ENCODE measurements around the gene POLR1D.

The POLR1D gene

GRCh38 chr13:27593267-27593666 is 28.4 kb upstream of the POLR1D start:
- H4K20me1 ChIP-seq (ENCODE audit: insufficient read depth, low read length): no peaks in the 10 kb centered on the region
- H3K4me2 ChIP-seq (ENCODE audit: low read length): no peak overlapping the region

GRCh38 chr13:27595055-27595811 is 26.5 kb upstream of the POLR1D start:
- Histone ChIP-seq H2AFZ (ENCODE audit: low read length) (no peak overlapping the region), H3K9me2 (ENCODE audit: low read depth, low read length) (no peaks in the 10 kb centered on the region), H3K9ac (ENCODE audit: low read length) (no peak overlapping the region), H3K4me1 (ENCODE audit: insufficient read depth, low read length, severe bottlenecking) (no peaks in the 10 kb centered on the region), H3K27ac (ENCODE audit: low read depth, low read length, poor library complexity, severe bottlenecking) (no peak overlapping the region), H3K4me2 (ENCODE audit: low read length) (no peak overlapping the region), H3K9me3 (ENCODE audit: low read length) (no peaks in the 10 kb centered on the region), H3F3A (ENCODE audit: insufficient read depth, low read length) (no peaks in the 10 kb centered on the region), H3K4me3 (ENCODE audit: low read depth, low read length, poor library complexity, severe bottlenecking) (no peak overlapping the region), H3K27me3 (ENCODE audit: insufficient read depth, low read length) (no peaks in the 10 kb centered on the region), H4K20me1 (ENCODE audit: insufficient read depth, low read length) (no peaks in the 10 kb centered on the region), H3K36me3 (ENCODE audit: insufficient read depth, low read length) (no peaks in the 10 kb centered on the region), H3K79me2 (ENCODE audit: insufficient read depth, low read length) (no peaks in the 10 kb centered on the region)
- TF ChIP-seq, protein P1, sequence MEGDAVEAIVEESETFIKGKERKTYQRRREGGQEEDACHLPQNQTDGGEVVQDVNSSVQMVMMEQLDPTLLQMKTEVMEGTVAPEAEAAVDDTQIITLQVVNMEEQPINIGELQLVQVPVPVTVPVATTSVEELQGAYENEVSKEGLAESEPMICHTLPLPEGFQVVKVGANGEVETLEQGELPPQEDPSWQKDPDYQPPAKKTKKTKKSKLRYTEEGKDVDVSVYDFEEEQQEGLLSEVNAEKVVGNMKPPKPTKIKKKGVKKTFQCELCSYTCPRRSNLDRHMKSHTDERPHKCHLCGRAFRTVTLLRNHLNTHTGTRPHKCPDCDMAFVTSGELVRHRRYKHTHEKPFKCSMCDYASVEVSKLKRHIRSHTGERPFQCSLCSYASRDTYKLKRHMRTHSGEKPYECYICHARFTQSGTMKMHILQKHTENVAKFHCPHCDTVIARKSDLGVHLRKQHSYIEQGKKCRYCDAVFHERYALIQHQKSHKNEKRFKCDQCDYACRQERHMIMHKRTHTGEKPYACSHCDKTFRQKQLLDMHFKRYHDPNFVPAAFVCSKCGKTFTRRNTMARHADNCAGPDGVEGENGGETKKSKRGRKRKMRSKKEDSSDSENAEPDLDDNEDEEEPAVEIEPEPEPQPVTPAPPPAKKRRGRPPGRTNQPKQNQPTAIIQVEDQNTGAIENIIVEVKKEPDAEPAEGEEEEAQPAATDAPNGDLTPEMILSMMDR (IDR thresholded peaks at IDR 0.05; ENCODE audit: low read length): no peak
- TF ChIP-seq EZH2 (IDR thresholded peaks at IDR 0.05; ENCODE audit: borderline replicate concordance, low read length): no peak

More at GRCh38 chr13:27593267-27593666, 28.4 kb upstream of the POLR1D start:
- Histone ChIP-seq H3K27ac (ENCODE audit: low read depth, low read length, poor library complexity, severe bottlenecking) (no peak overlapping the region), H3K9me3 (ENCODE audit: low read length) (0 out of 2 replicates have a peak, but pooled peaks cover 2% of the 10 kb centered on the region), H3F3A (ENCODE audit: insufficient read depth, low read length) (0 out of 2 replicates have a peak, but pooled peaks cover 1% of the 10 kb centered on the region), H3K9ac (ENCODE audit: low read length) (no peak overlapping the region), H3K9me2 (ENCODE audit: low read depth, low read length) (no peaks in the 10 kb centered on the region), H3K4me3 (ENCODE audit: low read depth, low read length, poor library complexity, severe bottlenecking) (no peak overlapping the region), H3K27me3 (ENCODE audit: insufficient read depth, low read length) (no peaks in the 10 kb centered on the region), H3K79me2 (ENCODE audit: insufficient read depth, low read length) (no peaks in the 10 kb centered on the region), H3K4me1 (ENCODE audit: insufficient read depth, low read length, severe bottlenecking) (no peaks in the 10 kb centered on the region), H3K36me3 (ENCODE audit: insufficient read depth, low read length) (no peaks in the 10 kb centered on the region), H2AFZ (ENCODE audit: low read length) (no peak overlapping the region)
- TF ChIP-seq EZH2 (IDR thresholded peaks at IDR 0.05; ENCODE audit: borderline replicate concordance, low read length): no peak
- TF ChIP-seq, protein P1 (IDR thresholded peaks at IDR 0.05; ENCODE audit: low read length): no peak

DNA sequence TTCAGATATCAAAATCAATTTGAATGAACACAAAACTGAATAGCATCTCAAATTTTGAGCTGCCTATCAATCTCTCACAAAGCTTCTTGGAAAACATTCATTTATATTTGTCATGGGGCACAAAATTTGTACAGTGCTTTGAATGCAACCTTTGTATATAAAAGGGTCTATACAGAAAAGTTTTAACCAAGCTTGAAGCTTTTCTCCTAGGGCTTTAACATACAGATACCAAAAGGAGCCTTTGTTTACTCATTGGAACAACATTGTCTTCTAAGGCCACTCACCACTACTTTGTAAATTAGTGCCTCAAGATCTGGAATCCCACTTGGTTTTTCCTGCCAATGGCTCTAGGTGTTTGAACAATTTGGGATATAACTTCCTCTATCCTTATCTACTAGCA is 22.6 kb upstream of the POLR1D start:
- no peaks in the 10 kb centered on the region for H3K36me3 ChIP-seq (ENCODE audit: insufficient read depth, low read length)
- H4K20me1 ChIP-seq (ENCODE audit: insufficient read depth, low read length): no peaks in the 10 kb centered on the region
- no peak overlapping the region for H3K9ac ChIP-seq (ENCODE audit: low read length)
- TF ChIP-seq, protein P1 (IDR thresholded peaks at IDR 0.05; ENCODE audit: low read length): no peak
- no peak for TF ChIP-seq EZH2 (IDR thresholded peaks at IDR 0.05; ENCODE audit: borderline replicate concordance, low read length)
- peaks cover 4% of the 10 kb centered on the region; the same call in 1 of the 2 replicates for H3K79me2 ChIP-seq (ENCODE audit: insufficient read depth, low read length)
- H3K9me2 ChIP-seq (ENCODE audit: low read depth, low read length): no peaks in the 10 kb centered on the region
- no peak overlapping the region for H3K4me2 ChIP-seq (ENCODE audit: low read length)
- no peaks in the 10 kb centered on the region for H3K27me3 ChIP-seq (ENCODE audit: insufficient read depth, low read length)
- no peaks in the 10 kb centered on the region for H3K4me1 ChIP-seq (ENCODE audit: insufficient read depth, low read length, severe bottlenecking)
- H2AFZ ChIP-seq (ENCODE audit: low read length): no peak overlapping the region
- 0 out of 2 replicates have a peak, but pooled peaks cover 3% of the 10 kb centered on the region for H3K9me3 ChIP-seq (ENCODE audit: low read length)
- H3F3A ChIP-seq (ENCODE audit: insufficient read depth, low read length): no peaks in the 10 kb centered on the region
- H3K27ac ChIP-seq (ENCODE audit: low read depth, low read length, poor library complexity, severe bottlenecking): no peak overlapping the region
- H3K4me3 ChIP-seq (ENCODE audit: low read depth, low read length, poor library complexity, severe bottlenecking): no peak overlapping the region
